Stimulated activated CD4-positive, alpha-beta T cell treated with anti-CD3 and anti-CD28 coated beads, TNF-alpha, amount 100 ng/mL, for 4 hours (primary cell): ENCODE data around the gene TTC16.
"Not testable (repeated sequence)": the region's sequence is repeated elsewhere in the genome, so short reads cannot be mapped to it uniquely, and the experiment has no call there.

ENCODE experiments used
- DNase-seq, 3 experiments: peaks; one replicate each; pipeline ENCODE4 v3.0.0-alpha.2; 2020; ENCODE audit warnings: low read depth in 3 of 3

TTC16 gene

GRCh38 chr9:127767410-127767809, 51.5 kb downstream of the TTC16 start:
- DNase-seq: no peak

- no peak for DNase-seq
Observed at GRCh38 chr9:127767909-127768331, 52.0 kb downstream of the TTC16 start.

GRCh38 chr9:127768698-127769097, 52.8 kb downstream of the TTC16 start:
- no peak for DNase-seq

GRCh38 chr9:127769101-127769500, 53.2 kb downstream of the TTC16 start:
- DNase-seq: no peak

- no peak for DNase-seq
Observed at GRCh38 chr9:127769929-127770582, 54.2 kb downstream of the TTC16 start.

- DNase-seq: no peak
Observed at GRCh38 chr9:127770583-127770904, 54.7 kb downstream of the TTC16 start.

GRCh38 chr9:127770905-127771569, 55.2 kb downstream of the TTC16 start:
- peak; percentile 95 for DNase-seq

- no peak for DNase-seq
Observed at GRCh38 chr9:127771570-127772189, 55.8 kb downstream of the TTC16 start.

- DNase-seq: no peak
Observed at GRCh38 chr9:127772603-127773002, 56.7 kb downstream of the TTC16 start.

- no peak for DNase-seq
Observed at GRCh38 chr9:127773272-127773671, 57.4 kb downstream of the TTC16 start.

- DNase-seq: no peak
Observed at GRCh38 chr9:127773981-127774380, 58.1 kb downstream of the TTC16 start.

GRCh38 chr9:127776195-127776923, 60.5 kb downstream of the TTC16 start:
- peak in 2 of 3 experiments; percentile 63 to 64 for DNase-seq

GRCh38 chr9:127776924-127777289, 61.0 kb downstream of the TTC16 start:
- DNase-seq: no peak

GRCh38 chr9:127777368-127777980, 61.6 kb downstream of the TTC16 start:
- no peak for DNase-seq

- no peak for DNase-seq
Observed at GRCh38 chr9:127778280-127779135, 62.6 kb downstream of the TTC16 start, which contains the start of gene SH2D3C. TSS of gene SH2D3C (minus strand) at chr9:127778666. CDS start at chr9:127778627, 39 bp downstream.

- DNase-seq: peak in 2 of 3 experiments; percentile 43 to 53
Observed at GRCh38 chr9:127779136-127779981, 63.5 kb downstream of the TTC16 start.

GRCh38 chr9:127780126-127780885, 64.4 kb downstream of the TTC16 start:
- no peak for DNase-seq

GRCh38 chr9:127780909-127781308, 65.0 kb downstream of the TTC16 start:
- not testable (repeated sequence) for DNase-seq
